Liver (tissue), 9 donors: ENCODE measurements around the gene FER1L5. TPM values are rescaled to one million over a fixed set of nuclear protein-coding genes. Genes with fewer than 3 reads are reported as not detected.

Source experiments
- DNase-seq: peaks from one replicate; pipeline ENCODE4 v3.0.0-alpha.2; 2017; ENCODE audit warnings: low spot score
- H3K27ac ChIP-seq, 2 donors: one replicate each; pipeline ENCODE4 v1.7.0; 2013; ENCODE audit warnings: inconsistent platforms in 2 of 2, low read length in 2 of 2, control low read depth in 1 of 2, low read depth in 1 of 2, mild to moderate bottlenecking in 1 of 2
- H3K27me3 ChIP-seq, 4 donors: one replicate each; pipeline versions ENCODE4 v1.6.1 to v1.7.0; 2013; ENCODE audit warnings: low read length in 3 of 4, inconsistent platforms in 1 of 4, mild to moderate bottlenecking in 1 of 4, moderate library complexity in 1 of 4; ENCODE audit not compliant: control insufficient read depth in 4 of 4, insufficient read depth in 4 of 4
- H3K36me3 ChIP-seq, 4 donors: one replicate each; pipeline versions ENCODE4 v1.6.1 to v1.7.0; 2013; ENCODE audit warnings: low read length in 3 of 4, mild to moderate bottlenecking in 3 of 4, low read depth in 1 of 4, moderate library complexity in 1 of 4; ENCODE audit not compliant: control insufficient read depth in 4 of 4, insufficient read depth in 3 of 4
- H3K4me1 ChIP-seq, 4 donors: one replicate each; pipeline versions ENCODE4 v1.6.1 to v1.7.0; 2013; ENCODE audit warnings: low read length in 3 of 4, mild to moderate bottlenecking in 3 of 4, moderate library complexity in 1 of 4; ENCODE audit not compliant: control insufficient read depth in 4 of 4, insufficient read depth in 4 of 4
- H3K4me3 ChIP-seq, 3 donors: one replicate each; pipeline versions ENCODE4 v1.6.1 to v1.7.0; 2013; ENCODE audit warnings: low read length in 3 of 3, control low read depth in 1 of 3, low read depth in 1 of 3, mild to moderate bottlenecking in 1 of 3
- H3K9ac ChIP-seq, 2 donors: one replicate each; pipeline ENCODE4 v1.7.0; 2013; ENCODE audit warnings: low read length in 2 of 2, mild to moderate bottlenecking in 2 of 2, moderate library complexity in 2 of 2, control low read depth in 1 of 2, low read depth in 1 of 2
- H3K9me3 ChIP-seq, 4 donors: one replicate each; pipeline versions ENCODE4 v1.6.1 to v1.7.0; 2013; ENCODE audit warnings: low read length in 3 of 4; ENCODE audit not compliant: control insufficient read depth in 4 of 4
- ATF3 ChIP-seq: IDR thresholded peaks from 2 replicates; pipeline ENCODE4 v1.6.1; 2016; ENCODE audit warnings: antibody characterized with exemption
- EGR1 ChIP-seq, 2 donors: IDR thresholded peaks; 2 replicates each; pipeline ENCODE4 v1.6.1; 2016 to 2018; ENCODE audit warnings: antibody characterized with exemption in 2 of 2, low read depth in 2 of 2
- GABPA ChIP-seq, 2 donors: IDR thresholded peaks in 1 of 2; conservative IDR thresholded peaks in 1 of 2; 2 replicates each; pipeline ENCODE4 v1.6.1; 2016; ENCODE audit warnings: antibody characterized with exemption in 2 of 2, mild to moderate bottlenecking in 1 of 2, moderate library complexity in 1 of 2
- HNF4A ChIP-seq, 2 donors: conservative IDR thresholded peaks; 2 replicates each; pipeline ENCODE4 v1.6.1; 2016; ENCODE audit warnings: antibody characterized with exemption in 2 of 2, mild to moderate bottlenecking in 2 of 2
- HNF4G ChIP-seq: IDR thresholded peaks from 2 replicates; pipeline ENCODE4 v1.6.1; 2016; ENCODE audit warnings: antibody characterized with exemption
- JUND ChIP-seq, 2 donors: IDR thresholded peaks; 2 replicates each; pipeline ENCODE4 v1.6.1; 2016; ENCODE audit warnings: antibody characterized with exemption in 2 of 2
- RAD21 ChIP-seq, 2 donors: IDR thresholded peaks; 2 replicates each; pipeline ENCODE4 v1.6.1; 2016; ENCODE audit warnings: antibody characterized with exemption in 2 of 2, mild to moderate bottlenecking in 2 of 2
- TAF1 ChIP-seq: conservative IDR thresholded peaks from 2 replicates; pipeline ENCODE4 v1.6.1; 2016; ENCODE audit warnings: antibody characterized with exemption, mild to moderate bottlenecking
- ZBTB33 ChIP-seq: IDR thresholded peaks from 2 replicates; pipeline ENCODE4 v1.6.1; 2016; ENCODE audit warnings: antibody characterized with exemption
- polyA plus RNA-seq, 2 donors: library from polyadenylated mRNA; stranded (reverse) in 1 of 2; unstranded in 1 of 2; fragments of 200-250 nt in 1 of 2; fragments of >200 nt in 1 of 2; fragmentation: Nextera tagmentation in 1 of 2; extraction: Ambion mirVana in 1 of 2; gene quantifications; one replicate each; pipeline versions ENCODE4 v1.2.1 to v1.2.3, GENCODE V29; 2013 to 2015
- total RNA-seq, 2 donors: library from RNA; depleted of rRNA; stranded (reverse); fragments of >200 nt; gene quantifications; one replicate each; pipeline ENCODE4 v1.2.3, GENCODE V29; 2014
- TF ChIP-seq, protein P1 (sequence below): IDR thresholded peaks from 2 replicates; pipeline ENCODE4 v1.6.1; 2016; ENCODE audit warnings: antibody characterized with exemption, mild to moderate bottlenecking
- donor health status: healthy.
- donor health status: healthy.
- donor health status: healthy.
- donor health status: healthy.
- donor health status: healthy.

FER1L5 gene
- total and polyA plus RNA-seq, 4 donors = under 0.01 TPM; not detected in 3

DNA sequence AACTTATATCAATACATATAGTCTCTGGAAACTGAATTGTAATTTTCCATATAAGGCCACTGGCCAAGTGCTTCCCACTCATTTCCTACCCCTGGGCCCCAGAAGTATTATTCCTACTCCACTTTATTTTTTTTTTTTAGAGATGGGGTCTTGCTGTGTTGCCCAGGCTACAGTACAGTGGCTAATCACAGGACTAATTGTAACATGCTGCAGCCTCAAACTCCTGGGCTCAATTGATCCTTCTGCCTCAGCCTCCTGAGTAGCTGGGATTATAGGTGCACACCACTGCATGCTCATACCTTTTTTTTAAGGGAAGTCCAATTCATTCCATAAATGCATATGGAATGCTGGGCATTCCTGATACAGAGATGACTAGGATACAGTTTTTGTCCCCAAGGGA is 111.8 kb downstream of the FER1L5 start:
- TF ChIP-seq HNF4A (conservative IDR thresholded peaks at IDR 0.05) = no peak
- TF ChIP-seq, protein P1, sequence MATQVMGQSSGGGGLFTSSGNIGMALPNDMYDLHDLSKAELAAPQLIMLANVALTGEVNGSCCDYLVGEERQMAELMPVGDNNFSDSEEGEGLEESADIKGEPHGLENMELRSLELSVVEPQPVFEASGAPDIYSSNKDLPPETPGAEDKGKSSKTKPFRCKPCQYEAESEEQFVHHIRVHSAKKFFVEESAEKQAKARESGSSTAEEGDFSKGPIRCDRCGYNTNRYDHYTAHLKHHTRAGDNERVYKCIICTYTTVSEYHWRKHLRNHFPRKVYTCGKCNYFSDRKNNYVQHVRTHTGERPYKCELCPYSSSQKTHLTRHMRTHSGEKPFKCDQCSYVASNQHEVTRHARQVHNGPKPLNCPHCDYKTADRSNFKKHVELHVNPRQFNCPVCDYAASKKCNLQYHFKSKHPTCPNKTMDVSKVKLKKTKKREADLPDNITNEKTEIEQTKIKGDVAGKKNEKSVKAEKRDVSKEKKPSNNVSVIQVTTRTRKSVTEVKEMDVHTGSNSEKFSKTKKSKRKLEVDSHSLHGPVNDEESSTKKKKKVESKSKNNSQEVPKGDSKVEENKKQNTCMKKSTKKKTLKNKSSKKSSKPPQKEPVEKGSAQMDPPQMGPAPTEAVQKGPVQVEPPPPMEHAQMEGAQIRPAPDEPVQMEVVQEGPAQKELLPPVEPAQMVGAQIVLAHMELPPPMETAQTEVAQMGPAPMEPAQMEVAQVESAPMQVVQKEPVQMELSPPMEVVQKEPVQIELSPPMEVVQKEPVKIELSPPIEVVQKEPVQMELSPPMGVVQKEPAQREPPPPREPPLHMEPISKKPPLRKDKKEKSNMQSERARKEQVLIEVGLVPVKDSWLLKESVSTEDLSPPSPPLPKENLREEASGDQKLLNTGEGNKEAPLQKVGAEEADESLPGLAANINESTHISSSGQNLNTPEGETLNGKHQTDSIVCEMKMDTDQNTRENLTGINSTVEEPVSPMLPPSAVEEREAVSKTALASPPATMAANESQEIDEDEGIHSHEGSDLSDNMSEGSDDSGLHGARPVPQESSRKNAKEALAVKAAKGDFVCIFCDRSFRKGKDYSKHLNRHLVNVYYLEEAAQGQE = no peak
- TF ChIP-seq ZBTB33 = no peak
- TF ChIP-seq ATF3 = no peak
- no peak for TF ChIP-seq RAD21 (IDR thresholded peaks at IDR 0.05)
- TF ChIP-seq TAF1 = no peak
- TF ChIP-seq HNF4G = no peak
- TF ChIP-seq JUND (IDR thresholded peaks at IDR 0.05) = no peak
- TF ChIP-seq EGR1 (IDR thresholded peaks at IDR 0.05; ENCODE audit: low read depth in 2 of 2) = no peak
- TF ChIP-seq GABPA (IDR thresholded peaks at IDR 0.05 in 1 of 2, conservative IDR thresholded peaks at IDR 0.05 in 1 of 2) = no peak
- peaks cover 0 to 6% (median 5%) of the 10 kb centered on the region in 4 donors for H3K4me1 ChIP-seq
- H3K36me3 ChIP-seq = no peaks in the 10 kb centered on the region
- no peak for DNase-seq
- H3K9ac ChIP-seq = no peak overlapping the region
- no peak overlapping the region for H3K4me3 ChIP-seq
- no peaks in the 10 kb centered on the region for H3K9me3 ChIP-seq
- H3K27ac ChIP-seq = no peak overlapping the region
- no peaks in the 10 kb centered on the region for H3K27me3 ChIP-seq

Other genes with a start within 250 kb of the FER1L5 start
- gene NEURL3, start 137.4 kb upstream of the FER1L5 start, total RNA-seq = 1 to 10 TPM; 1.8 to 3.4 TPM
- gene NEURL3, start 137.4 kb upstream of the FER1L5 start, polyA plus RNA-seq = under 1 TPM; 0.61 to 0.97 TPM
- 1 to 10 TPM; 7.4 to 9.3 TPM for gene ARID5A, start 106.0 kb upstream of the FER1L5 start, total RNA-seq
- 10 to 100 TPM; 12.7 to 17.8 TPM for gene ARID5A, start 106.0 kb upstream of the FER1L5 start, polyA plus RNA-seq
- 10 to 100 TPM; 27.2 to 30.5 TPM for gene KANSL3, start 4.5 kb upstream of the FER1L5 start, total RNA-seq
- 1 to 10 TPM; 8.3 to 10.0 TPM for gene KANSL3, start 4.5 kb upstream of the FER1L5 start, polyA plus RNA-seq
- 10 to 100 TPM; 12.0 to 15.1 TPM for gene LMAN2L, start 97.3 kb downstream of the FER1L5 start, total RNA-seq
- gene LMAN2L, start 97.3 kb downstream of the FER1L5 start, polyA plus RNA-seq = 10 to 100 TPM in 1 of 2 donors, 1 to 10 TPM in 1; 6.4 to 12.6 TPM
- gene CNNM4, start 118.1 kb downstream of the FER1L5 start, total RNA-seq = 1 to 10 TPM; 1.9 to 2.2 TPM
- gene CNNM4, start 118.1 kb downstream of the FER1L5 start, polyA plus RNA-seq = 1 to 10 TPM in 1 of 2 donors, under 1 TPM in 1; 0.82 to 2.3 TPM
- 10 to 100 TPM; 17.0 to 19.8 TPM for gene CNNM3, start 173.5 kb downstream of the FER1L5 start, total RNA-seq
- gene CNNM3, start 173.5 kb downstream of the FER1L5 start, polyA plus RNA-seq = 10 to 100 TPM; 10.0 to 15.2 TPM
- 1 to 10 TPM; 1.4 to 4.2 TPM for gene ANKRD23, start 201.3 kb downstream of the FER1L5 start, total RNA-seq
- 1 to 10 TPM in 1 of 2 donors, under 1 TPM in 1; 0.82 to 2.4 TPM for gene ANKRD23, start 201.3 kb downstream of the FER1L5 start, polyA plus RNA-seq
- gene ANKRD39, start 215.3 kb downstream of the FER1L5 start, total RNA-seq = 1 to 10 TPM; 4.7 to 9.3 TPM
- 10 to 100 TPM; 12.1 to 22.7 TPM for gene ANKRD39, start 215.3 kb downstream of the FER1L5 start, polyA plus RNA-seq
- gene SEMA4C, start 227.3 kb downstream of the FER1L5 start, total RNA-seq = 10 to 100 TPM; 13.3 to 23.2 TPM
- 10 to 100 TPM in 1 of 2 donors, 1 to 10 TPM in 1; 3.7 to 13.0 TPM for gene SEMA4C, start 227.3 kb downstream of the FER1L5 start, polyA plus RNA-seq